Measurements from ENCODE around the gene CNTRL. TPM values are rescaled to one million over a fixed set of nuclear protein-coding genes. Genes with fewer than 3 reads are reported as not detected.
"Not testable (repeated sequence)": the region's sequence is repeated elsewhere in the genome, so short reads cannot be mapped to it uniquely, and the experiment has no call there.

CNTRL gene
- total RNA-seq, 1 experiment from 2014 or later = 11.2 TPM

- CTCF ChIA-PET = no interaction called here
- Mint-ChIP-seq H3K27me3 (ENCODE audit: unreplicated experiment) (no peaks in the 10 kb centered on the region), H3K4me1 (ENCODE audit: low read depth, unreplicated experiment) (peaks cover 27% of the 10 kb centered on the region), H3K9me3 (ENCODE audit: low read depth, unreplicated experiment) (no peaks in the 10 kb centered on the region), H3K27ac (ENCODE audit: unreplicated experiment) (no peak overlapping the region), H3K36me3 (ENCODE audit: insufficient read depth, unreplicated experiment) (no peaks in the 10 kb centered on the region), H3K4me3 (ENCODE audit: low read depth, unreplicated experiment) (no peak overlapping the region)
- DNase-seq = no peak
- BruUV-seq (replicated peaks) = no TSS peak
- no peak for TF ChIP-seq CTCF (IDR thresholded peaks at IDR 0.05; ENCODE audit: unreplicated experiment)
- intact Hi-C loops (cut with micrococcal nuclease; ENCODE audit: unreplicated experiment) = no loop called here
These were observed 45.3 kb upstream of the CNTRL start for GRCh38 chr9:121029469-121029868.

- Mint-ChIP-seq H3K9me3 (ENCODE audit: low read depth, unreplicated experiment) (no peaks in the 10 kb centered on the region), H3K27me3 (ENCODE audit: unreplicated experiment) (no peaks in the 10 kb centered on the region), H3K4me1 (ENCODE audit: low read depth, unreplicated experiment) (peaks cover 9% of the 10 kb centered on the region), H3K27ac (ENCODE audit: unreplicated experiment) (no peak overlapping the region), H3K36me3 (ENCODE audit: insufficient read depth, unreplicated experiment) (no peaks in the 10 kb centered on the region), H3K4me3 (ENCODE audit: low read depth, unreplicated experiment) (no peak overlapping the region)
- TF ChIP-seq CTCF (IDR thresholded peaks at IDR 0.05; ENCODE audit: unreplicated experiment) = no peak
- CTCF ChIA-PET = no interaction called here
- intact Hi-C loops (cut with micrococcal nuclease; ENCODE audit: unreplicated experiment) = no loop called here
- no peak for DNase-seq
- BruUV-seq (replicated peaks) = no TSS peak
These were observed 40.2 kb upstream of the CNTRL start for GRCh38 chr9:121034529-121034928.

- not testable (repeated sequence) for BruUV-seq (replicated peaks)
These were observed 39.0 kb upstream of the CNTRL start for GRCh38 chr9:121035717-121036116.

GRCh38 chr9:121038362-121038761 lies 36.4 kb upstream of the CNTRL start:
- DNase-seq = no peak
- Mint-ChIP-seq H3K27ac (ENCODE audit: unreplicated experiment) (no peak overlapping the region), H3K9me3 (ENCODE audit: low read depth, unreplicated experiment) (no peaks in the 10 kb centered on the region), H3K4me1 (ENCODE audit: low read depth, unreplicated experiment) (peaks cover 9% of the 10 kb centered on the region), H3K36me3 (ENCODE audit: insufficient read depth, unreplicated experiment) (peaks cover 5% of the 10 kb centered on the region), H3K4me3 (ENCODE audit: low read depth, unreplicated experiment) (no peak overlapping the region), H3K27me3 (ENCODE audit: unreplicated experiment) (no peaks in the 10 kb centered on the region)
- intact Hi-C loops (cut with micrococcal nuclease; ENCODE audit: unreplicated experiment) = no loop called here
- BruUV-seq (replicated peaks) = no TSS peak
- TF ChIP-seq CTCF (IDR thresholded peaks at IDR 0.05; ENCODE audit: unreplicated experiment) = no peak
- CTCF ChIA-PET = no interaction called here

More at GRCh38 chr9:121035717-121036116, 39.0 kb upstream of the CNTRL start:
- H3K27me3 Mint-ChIP-seq (ENCODE audit: unreplicated experiment); H3K36me3 Mint-ChIP-seq (ENCODE audit: insufficient read depth, unreplicated experiment); H3K9me3 Mint-ChIP-seq (ENCODE audit: low read depth, unreplicated experiment); H3K4me1 Mint-ChIP-seq (ENCODE audit: low read depth, unreplicated experiment); intact Hi-C loops (cut with micrococcal nuclease; ENCODE audit: unreplicated experiment); H3K4me3 Mint-ChIP-seq (ENCODE audit: low read depth, unreplicated experiment); H3K27ac Mint-ChIP-seq (ENCODE audit: unreplicated experiment): not testable (repeated sequence)
- CTCF ChIA-PET = interaction anchor here (0.5 to 1.0 kb wide), 3 partner anchors 15 to 357 kb away, joined by 3 to 5 read pairs (median 4); partner anchors contain the start of gene C5
- peak; percentile 15 for DNase-seq

GRCh38 chr9:121038804-121039203 lies 36.0 kb upstream of the CNTRL start:
- H3K27ac Mint-ChIP-seq (ENCODE audit: unreplicated experiment) = no peak overlapping the region
- peaks cover 5% of the 10 kb centered on the region for H3K36me3 Mint-ChIP-seq (ENCODE audit: insufficient read depth, unreplicated experiment)
- TF ChIP-seq CTCF (IDR thresholded peaks at IDR 0.05; ENCODE audit: unreplicated experiment) = no peak
- intact Hi-C loops (cut with micrococcal nuclease; ENCODE audit: unreplicated experiment) = no loop called here
- DNase-seq = no peak
- H3K4me3 Mint-ChIP-seq (ENCODE audit: low read depth, unreplicated experiment) = no peak overlapping the region
- no peaks in the 10 kb centered on the region for H3K9me3 Mint-ChIP-seq (ENCODE audit: low read depth, unreplicated experiment)
- peaks cover 9% of the 10 kb centered on the region for H3K4me1 Mint-ChIP-seq (ENCODE audit: low read depth, unreplicated experiment)
- CTCF ChIA-PET = no interaction called here
- BruUV-seq (replicated peaks) = no TSS peak
- no peaks in the 10 kb centered on the region for H3K27me3 Mint-ChIP-seq (ENCODE audit: unreplicated experiment)

Measured in Calu3 (cell line).